GM23338 (cell line): ENCODE data around the gene NLE1.

Experiments used
- CTCF ChIP-seq, 2 experiments: fragments of 200-600 bp in 1 of 2; sonication (generic) in 1 of 2; conservative IDR thresholded peaks; 2 replicates each; pipeline versions ENCODE4 v1.5.1 to v1.6.1; 2016 to 2017; ENCODE audit warnings: antibody characterized with exemption in 2 of 2, low read depth in 2 of 2, mild to moderate bottlenecking in 2 of 2, moderate library complexity in 1 of 2
- JUNB ChIP-seq: IDR thresholded peaks from one replicate; pipeline ENCODE4 v1.6.1; 2016; ENCODE audit warnings: antibody characterized with exemption; ENCODE audit not compliant: unreplicated experiment

GRCh38 chr17:35119370-35120165 lies 22.5 kb downstream of the NLE1 start, which contains the start of gene RAD51D:
- TF ChIP-seq JUNB, result no peak
- TF ChIP-seq CTCF (conservative IDR thresholded peaks at IDR 0.05; ENCODE audit: low read depth in 2 of 2), result peak; percentile 72 to 80
